HepG2 (cell line): ENCODE data around the gene PRADC1. TPM values are rescaled to one million over a fixed set of nuclear protein-coding genes. Genes with fewer than 3 reads are reported as not detected.

Source experiments
- EZH2 ChIP-seq: conservative IDR thresholded peaks from 2 replicates; pipeline ENCODE4 v1.6.1; 2012; ENCODE audit warnings: mild to moderate bottlenecking, low read depth, low read length, moderate library complexity
- FOXA1 ChIP-seq, 2 experiments: fragments of 450-650 bp in 1 of 2; sonication (generic) in 1 of 2; formaldehyde crosslinking in 1 of 2; IDR thresholded peaks; 2 replicates each; pipeline versions ENCODE4 v1.4.0 to v1.6.1; 2016 to 2020; ENCODE audit warnings: missing genetic modification reagents in 1 of 2
- HOXA9 ChIP-seq: sonication (generic); formaldehyde crosslinking; IDR thresholded peaks from 2 replicates; pipeline ENCODE4 v1.8.1; 2022; ENCODE audit warnings: missing genetic modification reagents, mild to moderate bottlenecking, moderate library complexity, borderline replicate concordance
- KDM2A ChIP-seq: sonication (generic); formaldehyde crosslinking; IDR thresholded peaks from 2 replicates; pipeline ENCODE4 v1.4.0; 2020; ENCODE audit warnings: low read depth, missing genetic modification reagents, borderline replicate concordance
- KLF6 ChIP-seq: IDR thresholded peaks from 2 replicates; pipeline ENCODE4 v1.8.0; 2016; ENCODE audit warnings: missing biosample characterization, missing genetic modification reagents
- MTA3 ChIP-seq: sonication (generic); formaldehyde crosslinking; IDR thresholded peaks from 2 replicates; pipeline ENCODE4 v1.4.0; 2020; ENCODE audit warnings: missing genetic modification reagents
- PLRG1 ChIP-seq: fragments of 450-650 bp; conservative IDR thresholded peaks from 2 replicates; pipeline ENCODE4 v1.6.1; 2016
- SMARCE1 ChIP-seq: fragments of 450-650 bp; IDR thresholded peaks from 2 replicates; pipeline ENCODE4 v1.6.1; 2017; ENCODE audit warnings: borderline replicate concordance
- YEATS2 ChIP-seq: sonication (generic); formaldehyde crosslinking; IDR thresholded peaks from 2 replicates; pipeline ENCODE4 v1.4.0; 2020; ENCODE audit warnings: missing genetic modification reagents, borderline replicate concordance
- ZNF124 ChIP-seq: sonication (generic); formaldehyde crosslinking; IDR thresholded peaks from 2 replicates; pipeline ENCODE4 v1.4.0; 2020; ENCODE audit warnings: missing genetic modification reagents
- ZNF292 ChIP-seq: sonication (generic); formaldehyde crosslinking; IDR thresholded peaks from 2 replicates; pipeline ENCODE4 v1.8.1; 2022; ENCODE audit warnings: mild to moderate bottlenecking, low read depth, missing genetic modification reagents, borderline replicate concordance
- ZNF441 ChIP-seq: sonication (generic); formaldehyde crosslinking; IDR thresholded peaks from 2 replicates; pipeline ENCODE4 v1.7.0; 2021; ENCODE audit warnings: missing genetic modification reagents, borderline replicate concordance
- ZNF629 ChIP-seq: sonication (generic); formaldehyde crosslinking; conservative IDR thresholded peaks from 2 replicates; pipeline ENCODE4 v1.5.0; 2020; ENCODE audit warnings: missing genetic modification reagents
- ZNF747 ChIP-seq: sonication (generic); formaldehyde crosslinking; IDR thresholded peaks from 2 replicates; pipeline ENCODE4 v1.8.1; 2023; ENCODE audit warnings: missing genetic modification reagents, mild to moderate bottlenecking, borderline replicate concordance
- ZNF761 ChIP-seq: sonication (generic); formaldehyde crosslinking; conservative IDR thresholded peaks from 2 replicates; pipeline ENCODE4 v1.4.0; 2020; ENCODE audit warnings: mild to moderate bottlenecking, missing genetic modification reagents
- ZNF841 ChIP-seq: sonication (generic); formaldehyde crosslinking; IDR thresholded peaks from 2 replicates; pipeline ENCODE4 v1.8.1; 2023; ENCODE audit warnings: missing genetic modification reagents, borderline replicate concordance
- polyA plus RNA-seq, 8 experiments: library from polyadenylated mRNA; depleted of rRNA in 3 of 8; stranded (reverse) in 7 of 8; unstranded in 1 of 8; fragments of >200 nt; fragmentation: Illumina TruSeq in 4 of 8; extraction: Trizol in 4 of 8; gene quantifications; 2 replicates each; pipeline versions ENCODE4 v1.2.1 to v1.2.3, GENCODE V29; 2011 to 2016; ENCODE audit warnings: low read depth in 4 of 8, missing spikeins in 1 of 8, mixed read lengths in 1 of 8; ENCODE audit not compliant: insufficient read depth in 1 of 8
- total RNA-seq, 5 experiments: library from RNA; depleted of rRNA; stranded (reverse); fragments of >200 nt; fragmentation: Illumina TruSeq; extraction: Trizol; gene quantifications; 2 replicates each; pipeline ENCODE4 v1.2.3, GENCODE V29; 2016; ENCODE audit warnings: low read depth in 1 of 5
- TF ChIP-seq, protein P1 (sequence below), 2 experiments: sonication (generic) in 1 of 2; formaldehyde crosslinking in 1 of 2; IDR thresholded peaks; 2 replicates each; pipeline versions ENCODE4 v1.6.1 to v1.9.0; 2014 to 2022; ENCODE audit warnings: antibody characterized with exemption in 1 of 2, borderline replicate concordance in 1 of 2, inconsistent platforms in 1 of 2, low read depth in 1 of 2, missing genetic modification reagents in 1 of 2
- TF ChIP-seq, protein P2 (sequence below): sonication (generic); formaldehyde crosslinking; IDR thresholded peaks from 2 replicates; pipeline ENCODE4 v1.8.0; 2022; ENCODE audit warnings: missing genetic modification reagents, mild to moderate bottlenecking, moderate library complexity, borderline replicate concordance
- TF ChIP-seq, protein P3 (sequence below): IDR thresholded peaks from 2 replicates; pipeline ENCODE4 v1.6.1; 2016; ENCODE audit warnings: low read depth

PRADC1 gene
- total and polyA plus RNA-seq, 2 of the 13 experiments (the other 11 are each of a cell fraction or from before 2014, with no cell fraction given) = 12.1 to 37.2 TPM

DNA sequence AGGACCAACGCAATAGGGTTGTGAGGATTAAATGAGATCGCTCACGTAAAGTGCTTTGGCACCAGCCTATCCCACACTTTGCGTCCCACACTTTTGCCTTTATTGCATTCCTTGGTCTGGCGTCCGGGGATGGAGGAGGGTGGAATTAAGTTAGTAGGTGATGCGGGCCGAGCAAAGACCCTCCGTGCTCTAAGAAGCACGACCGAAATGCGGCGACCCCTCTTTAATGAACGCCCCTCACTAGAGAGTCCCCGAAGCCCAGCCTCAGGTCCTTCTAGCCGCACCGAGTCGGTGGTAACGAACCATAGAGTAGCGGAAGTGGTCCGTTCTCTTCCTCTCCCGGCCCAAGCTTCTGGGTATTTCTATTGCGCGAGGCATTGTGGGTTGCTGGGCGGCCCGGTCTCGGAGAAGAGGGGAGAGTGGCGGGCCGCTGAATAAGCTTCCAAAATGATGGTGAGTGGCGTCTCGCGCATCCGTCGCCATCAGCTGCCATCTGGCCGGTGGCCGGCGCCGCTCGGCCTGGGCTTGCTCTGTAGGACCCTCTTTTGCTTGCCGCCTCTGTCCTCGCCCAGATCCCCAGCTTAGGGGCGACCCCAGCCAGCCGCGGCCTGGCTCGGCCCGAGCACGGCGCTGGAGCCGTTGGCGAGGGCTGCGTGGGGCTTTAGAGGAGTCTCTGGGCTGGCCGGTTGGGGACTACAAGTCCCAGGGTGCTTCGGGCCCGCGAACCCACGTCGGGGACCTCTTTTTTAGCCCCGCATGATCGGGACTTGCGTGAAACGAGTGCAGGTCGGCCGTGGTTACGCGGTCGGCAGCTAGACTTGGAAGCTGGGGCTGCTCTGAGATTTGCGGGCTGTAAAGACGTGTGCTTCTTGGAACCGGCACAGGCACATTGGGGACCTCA lies 1.1 kb upstream of the PRADC1 start, which contains the start of gene CCT7 (continued):
- TF ChIP-seq, protein P1, sequence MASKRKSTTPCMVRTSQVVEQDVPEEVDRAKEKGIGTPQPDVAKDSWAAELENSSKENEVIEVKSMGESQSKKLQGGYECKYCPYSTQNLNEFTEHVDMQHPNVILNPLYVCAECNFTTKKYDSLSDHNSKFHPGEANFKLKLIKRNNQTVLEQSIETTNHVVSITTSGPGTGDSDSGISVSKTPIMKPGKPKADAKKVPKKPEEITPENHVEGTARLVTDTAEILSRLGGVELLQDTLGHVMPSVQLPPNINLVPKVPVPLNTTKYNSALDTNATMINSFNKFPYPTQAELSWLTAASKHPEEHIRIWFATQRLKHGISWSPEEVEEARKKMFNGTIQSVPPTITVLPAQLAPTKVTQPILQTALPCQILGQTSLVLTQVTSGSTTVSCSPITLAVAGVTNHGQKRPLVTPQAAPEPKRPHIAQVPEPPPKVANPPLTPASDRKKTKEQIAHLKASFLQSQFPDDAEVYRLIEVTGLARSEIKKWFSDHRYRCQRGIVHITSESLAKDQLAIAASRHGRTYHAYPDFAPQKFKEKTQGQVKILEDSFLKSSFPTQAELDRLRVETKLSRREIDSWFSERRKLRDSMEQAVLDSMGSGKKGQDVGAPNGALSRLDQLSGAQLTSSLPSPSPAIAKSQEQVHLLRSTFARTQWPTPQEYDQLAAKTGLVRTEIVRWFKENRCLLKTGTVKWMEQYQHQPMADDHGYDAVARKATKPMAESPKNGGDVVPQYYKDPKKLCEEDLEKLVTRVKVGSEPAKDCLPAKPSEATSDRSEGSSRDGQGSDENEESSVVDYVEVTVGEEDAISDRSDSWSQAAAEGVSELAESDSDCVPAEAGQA (IDR thresholded peaks at IDR 0.05; ENCODE audit: low read depth) = peak; percentile 74
- TF ChIP-seq, protein P1 (CRISPR knock-in tag; IDR thresholded peaks at IDR 0.05; ENCODE audit: borderline replicate concordance) = 0 out of 2 replicates have a peak, but pooled peaks have one; percentile 82
- TF ChIP-seq HOXA9 (peak; percentile 59; the same call in 1 of the 2 replicates), ZNF841 (CRISPR knock-in tag) (peak; percentile 75; the same call in 1 of the 2 replicates), ZNF441 (peak; percentile 72; the same call in 1 of the 2 replicates), EZH2 (no peak), PLRG1 (no peak), ZNF124 (peak; percentile 72), FOXA1 (IDR thresholded peaks at IDR 0.05) (no peak), FOXA1 (CRISPR knock-in tag; IDR thresholded peaks at IDR 0.05) (no peak), KLF6 (CRISPR knock-in tag) (peak; percentile 84), MTA3 (CRISPR knock-in tag) (no peak), ZNF292 (CRISPR knock-in tag) (no peak), SMARCE1 (no peak), KDM2A (CRISPR knock-in tag) (peak; percentile 96), ZNF761 (peak; percentile 93), YEATS2 (CRISPR knock-in tag) (peak; percentile 100), ZNF629 (no peak), ZNF747 (no peak; the same call in 1 of the 2 replicates)
- TF ChIP-seq, protein P2, sequence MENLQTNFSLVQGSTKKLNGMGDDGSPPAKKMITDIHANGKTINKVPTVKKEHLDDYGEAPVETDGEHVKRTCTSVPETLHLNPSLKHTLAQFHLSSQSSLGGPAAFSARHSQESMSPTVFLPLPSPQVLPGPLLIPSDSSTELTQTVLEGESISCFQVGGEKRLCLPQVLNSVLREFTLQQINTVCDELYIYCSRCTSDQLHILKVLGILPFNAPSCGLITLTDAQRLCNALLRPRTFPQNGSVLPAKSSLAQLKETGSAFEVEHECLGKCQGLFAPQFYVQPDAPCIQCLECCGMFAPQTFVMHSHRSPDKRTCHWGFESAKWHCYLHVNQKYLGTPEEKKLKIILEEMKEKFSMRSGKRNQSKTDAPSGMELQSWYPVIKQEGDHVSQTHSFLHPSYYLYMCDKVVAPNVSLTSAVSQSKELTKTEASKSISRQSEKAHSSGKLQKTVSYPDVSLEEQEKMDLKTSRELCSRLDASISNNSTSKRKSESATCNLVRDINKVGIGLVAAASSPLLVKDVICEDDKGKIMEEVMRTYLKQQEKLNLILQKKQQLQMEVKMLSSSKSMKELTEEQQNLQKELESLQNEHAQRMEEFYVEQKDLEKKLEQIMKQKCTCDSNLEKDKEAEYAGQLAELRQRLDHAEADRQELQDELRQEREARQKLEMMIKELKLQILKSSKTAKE (CRISPR knock-in tag) = peak; percentile 23; the same call in 1 of the 2 replicates
- TF ChIP-seq, protein P3, sequence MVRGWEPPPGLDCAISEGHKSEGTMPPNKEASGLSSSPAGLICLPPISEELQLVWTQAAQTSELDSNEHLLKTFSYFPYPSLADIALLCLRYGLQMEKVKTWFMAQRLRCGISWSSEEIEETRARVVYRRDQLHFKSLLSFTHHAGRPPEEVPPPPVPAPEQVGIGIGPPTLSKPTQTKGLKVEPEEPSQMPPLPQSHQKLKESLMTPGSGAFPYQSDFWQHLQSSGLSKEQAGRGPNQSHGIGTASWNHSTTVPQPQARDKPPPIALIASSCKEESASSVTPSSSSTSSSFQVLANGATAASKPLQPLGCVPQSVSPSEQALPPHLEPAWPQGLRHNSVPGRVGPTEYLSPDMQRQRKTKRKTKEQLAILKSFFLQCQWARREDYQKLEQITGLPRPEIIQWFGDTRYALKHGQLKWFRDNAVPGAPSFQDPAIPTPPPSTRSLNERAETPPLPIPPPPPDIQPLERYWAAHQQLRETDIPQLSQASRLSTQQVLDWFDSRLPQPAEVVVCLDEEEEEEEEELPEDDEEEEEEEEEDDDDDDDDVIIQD = 0 out of 2 replicates have a peak, but pooled peaks have one; percentile 34
